Keratinocyte (primary cell): ENCODE measurements around the gene NPM1.

ENCODE experiments used
- EZH2 ChIP-seq: IDR thresholded peaks from one replicate; pipeline ENCODE4 v1.6.1; 2012; ENCODE audit warnings: inconsistent platforms, mild to moderate bottlenecking, low read length, moderate library complexity
- TF ChIP-seq, protein P1 (sequence below), 3 experiments: IDR thresholded peaks in 1 of 3; conservative IDR thresholded peaks in 1 of 3; optimal IDR thresholded peaks in 1 of 3; 2 replicates in 2 of 3; 3 replicates in 1 of 3; pipeline versions ENCODE3 to v1.5.1; 2011; ENCODE audit warnings: low read length in 3 of 3, mild to moderate bottlenecking in 3 of 3, moderate library complexity in 2 of 3, control low read depth in 1 of 3, inconsistent platforms in 1 of 3; ENCODE audit not compliant: insufficient read depth in 2 of 3; ENCODE audit errors: extremely low read depth in 1 of 3

DNA sequence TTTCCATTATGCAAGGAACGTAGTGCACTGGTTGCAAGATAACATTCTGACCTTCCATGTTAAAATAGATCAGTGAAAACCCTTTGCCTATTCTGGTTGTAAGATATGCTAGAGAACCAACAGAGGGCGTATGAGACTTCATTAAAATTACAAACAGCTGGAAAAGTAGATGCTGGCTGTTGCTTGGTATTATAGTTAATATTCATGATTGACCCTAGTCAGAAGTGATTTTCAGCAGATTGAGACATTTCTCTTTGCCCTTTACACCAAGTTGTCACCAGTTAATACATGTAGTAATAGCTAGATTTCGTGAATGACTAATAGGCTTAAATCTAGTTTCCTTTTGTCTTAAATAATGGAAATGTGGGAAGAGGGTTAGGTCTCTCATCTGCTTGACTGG is 18.0 kb downstream of the NPM1 start:
- TF ChIP-seq, protein P1, sequence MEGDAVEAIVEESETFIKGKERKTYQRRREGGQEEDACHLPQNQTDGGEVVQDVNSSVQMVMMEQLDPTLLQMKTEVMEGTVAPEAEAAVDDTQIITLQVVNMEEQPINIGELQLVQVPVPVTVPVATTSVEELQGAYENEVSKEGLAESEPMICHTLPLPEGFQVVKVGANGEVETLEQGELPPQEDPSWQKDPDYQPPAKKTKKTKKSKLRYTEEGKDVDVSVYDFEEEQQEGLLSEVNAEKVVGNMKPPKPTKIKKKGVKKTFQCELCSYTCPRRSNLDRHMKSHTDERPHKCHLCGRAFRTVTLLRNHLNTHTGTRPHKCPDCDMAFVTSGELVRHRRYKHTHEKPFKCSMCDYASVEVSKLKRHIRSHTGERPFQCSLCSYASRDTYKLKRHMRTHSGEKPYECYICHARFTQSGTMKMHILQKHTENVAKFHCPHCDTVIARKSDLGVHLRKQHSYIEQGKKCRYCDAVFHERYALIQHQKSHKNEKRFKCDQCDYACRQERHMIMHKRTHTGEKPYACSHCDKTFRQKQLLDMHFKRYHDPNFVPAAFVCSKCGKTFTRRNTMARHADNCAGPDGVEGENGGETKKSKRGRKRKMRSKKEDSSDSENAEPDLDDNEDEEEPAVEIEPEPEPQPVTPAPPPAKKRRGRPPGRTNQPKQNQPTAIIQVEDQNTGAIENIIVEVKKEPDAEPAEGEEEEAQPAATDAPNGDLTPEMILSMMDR (optimal IDR thresholded peaks at IDR 0.05 in 1 of 3, IDR thresholded peaks at IDR 0.05 in 1 of 3, conservative IDR thresholded peaks at IDR 0.05 in 1 of 3; ENCODE audit: extremely low read depth in 1 of 3, insufficient read depth in 2 of 3, low read length in 3 of 3), result no peak
- no peak for TF ChIP-seq EZH2
